ENCODE measurements around the gene FOSL2.

FOSL2 gene

GRCh38 chr2:28438532-28439063 lies 45.9 kb downstream of the FOSL2 start:
- no peaks in the 10 kb centered on the region for H4K20me1 ChIP-seq (ENCODE audit: insufficient read depth, low read length, poor library complexity, severe bottlenecking)
- H3K4me3 ChIP-seq (ENCODE audit: low read length, poor library complexity, severe bottlenecking) = no peak overlapping the region
- H3K9me2 ChIP-seq (replicated peaks; ENCODE audit: low read depth, low read length) = no peaks in the 10 kb centered on the region
- H3K79me2 ChIP-seq (ENCODE audit: insufficient read depth, low read length) = no peaks in the 10 kb centered on the region
- H2AFZ ChIP-seq (ENCODE audit: low read length) = no peak overlapping the region
- no peak overlapping the region for H3K9ac ChIP-seq (ENCODE audit: low read depth, low read length, poor library complexity, severe bottlenecking)
- H3F3A ChIP-seq (ENCODE audit: low read depth) = no peaks in the 10 kb centered on the region
- TF ChIP-seq EZH2phosphoT487 (IDR thresholded peaks at IDR 0.05; ENCODE audit: borderline replicate concordance) (no peak), CTCF (conservative IDR thresholded peaks at IDR 0.05; ENCODE audit: low read length) (no peak)
- no peaks in the 10 kb centered on the region for H3K36me3 ChIP-seq (ENCODE audit: insufficient read depth, low read length)
- H3K4me1 ChIP-seq (ENCODE audit: insufficient read depth, low read length, poor library complexity, severe bottlenecking) = peaks cover 30% of the 10 kb centered on the region
- H3K4me2 ChIP-seq (ENCODE audit: low read depth, low read length, poor library complexity, severe bottlenecking) = no peak overlapping the region
- no peaks in the 10 kb centered on the region for H3K27me3 ChIP-seq (ENCODE audit: insufficient read depth, low read length, poor library complexity, severe bottlenecking)
- H3K9me3 ChIP-seq (ENCODE audit: insufficient read depth, low read depth, low read length) = no peaks in the 10 kb centered on the region

GRCh38 chr2:28439127-28439526 lies 46.5 kb downstream of the FOSL2 start:
- Histone ChIP-seq H3K4me2 (ENCODE audit: low read depth, low read length, poor library complexity, severe bottlenecking) (no peak overlapping the region), H2AFZ (ENCODE audit: low read length) (no peak overlapping the region), H3K4me1 (ENCODE audit: insufficient read depth, low read length, poor library complexity, severe bottlenecking) (peaks cover 26% of the 10 kb centered on the region), H3K27me3 (ENCODE audit: insufficient read depth, low read length, poor library complexity, severe bottlenecking) (no peaks in the 10 kb centered on the region), H3K9me3 (ENCODE audit: insufficient read depth, low read depth, low read length) (no peaks in the 10 kb centered on the region), H3K36me3 (ENCODE audit: insufficient read depth, low read length) (no peaks in the 10 kb centered on the region), H3F3A (ENCODE audit: low read depth) (no peaks in the 10 kb centered on the region), H3K9ac (ENCODE audit: low read depth, low read length, poor library complexity, severe bottlenecking) (no peak overlapping the region), H3K9me2 (replicated peaks; ENCODE audit: low read depth, low read length) (no peaks in the 10 kb centered on the region), H3K4me3 (ENCODE audit: low read length, poor library complexity, severe bottlenecking) (no peak overlapping the region), H3K79me2 (ENCODE audit: insufficient read depth, low read length) (no peaks in the 10 kb centered on the region), H4K20me1 (ENCODE audit: insufficient read depth, low read length, poor library complexity, severe bottlenecking) (no peaks in the 10 kb centered on the region)
- no peak for TF ChIP-seq EZH2phosphoT487 (IDR thresholded peaks at IDR 0.05; ENCODE audit: borderline replicate concordance)
- TF ChIP-seq CTCF (conservative IDR thresholded peaks at IDR 0.05; ENCODE audit: low read length) = no peak

- H3K79me2 ChIP-seq (ENCODE audit: insufficient read depth, low read length) = no peaks in the 10 kb centered on the region
- no peaks in the 10 kb centered on the region for H3K27me3 ChIP-seq (ENCODE audit: insufficient read depth, low read length, poor library complexity, severe bottlenecking)
- no peak for TF ChIP-seq EZH2phosphoT487 (IDR thresholded peaks at IDR 0.05; ENCODE audit: borderline replicate concordance)
- no peak for TF ChIP-seq CTCF (conservative IDR thresholded peaks at IDR 0.05; ENCODE audit: low read length)
- no peak overlapping the region for H3K9ac ChIP-seq (ENCODE audit: low read depth, low read length, poor library complexity, severe bottlenecking)
- H3F3A ChIP-seq (ENCODE audit: low read depth) = no peaks in the 10 kb centered on the region
- no peak overlapping the region for H3K4me2 ChIP-seq (ENCODE audit: low read depth, low read length, poor library complexity, severe bottlenecking)
- H3K9me3 ChIP-seq (ENCODE audit: insufficient read depth, low read depth, low read length) = no peaks in the 10 kb centered on the region
- H3K9me2 ChIP-seq (replicated peaks; ENCODE audit: low read depth, low read length) = no peaks in the 10 kb centered on the region
- H3K36me3 ChIP-seq (ENCODE audit: insufficient read depth, low read length) = no peaks in the 10 kb centered on the region
- H3K4me3 ChIP-seq (ENCODE audit: low read length, poor library complexity, severe bottlenecking) = no peak overlapping the region
- H4K20me1 ChIP-seq (ENCODE audit: insufficient read depth, low read length, poor library complexity, severe bottlenecking) = no peaks in the 10 kb centered on the region
- no peak overlapping the region for H2AFZ ChIP-seq (ENCODE audit: low read length)
- peaks cover 20% of the 10 kb centered on the region for H3K4me1 ChIP-seq (ENCODE audit: insufficient read depth, low read length, poor library complexity, severe bottlenecking)
These were observed 47.1 kb downstream of the FOSL2 start for GRCh38 chr2:28439763-28440162.

Data from Loucy (cell line).